Measurements from ENCODE around the gene CALCB. TPM values are rescaled to one million over a fixed set of nuclear protein-coding genes. Genes with fewer than 3 reads are reported as not detected.
"Not testable (repeated sequence)": the region's sequence is repeated elsewhere in the genome, so short reads cannot be mapped to it uniquely, and the experiment has no call there.

Gene CALCB
- total and polyA plus RNA-seq, 4 donors: 5.6 to 59.1 (median 42.1) TPM

- WGBS (ENCODE audit: insufficient coverage): 38% methylated on average over 1 of the region's 2 CpGs
- DNase-seq (ENCODE audit: low read depth in 4 of 6, low spot score in 6 of 6): no peak
- H3K36me3 ChIP-seq (ENCODE audit: control insufficient read depth, insufficient read depth, low read length): no peaks in the 10 kb centered on the region
Measured at GRCh38 chr11:15045891-15046290, 27.5 kb upstream of the CALCB start.

GRCh38 chr11:15046673-15047072 lies 26.7 kb upstream of the CALCB start:
- H3K27ac ChIP-seq (ENCODE audit: low read depth, low read length); H3K4me1 ChIP-seq (ENCODE audit: control insufficient read depth, insufficient read depth, low read length); H3K36me3 ChIP-seq (ENCODE audit: control insufficient read depth, insufficient read depth, low read length); H3K9me3 ChIP-seq (ENCODE audit: control insufficient read depth, insufficient read depth, low read length); DNase-seq (ENCODE audit: low read depth in 4 of 6, low spot score in 6 of 6); H3K27me3 ChIP-seq (ENCODE audit: control insufficient read depth, insufficient read depth, low read length); H3K4me3 ChIP-seq (ENCODE audit: low read depth, low read length): not testable (repeated sequence)
- no CpG with 5 or more reads among the region's 3 CpGs for WGBS (ENCODE audit: insufficient coverage)

More at GRCh38 chr11:15045891-15046290, 27.5 kb upstream of the CALCB start:
- Histone ChIP-seq H3K4me3 (ENCODE audit: low read depth, low read length) (no peak overlapping the region), H3K4me1 (ENCODE audit: control insufficient read depth, insufficient read depth, low read length) (no peaks in the 10 kb centered on the region), H3K9me3 (ENCODE audit: control insufficient read depth, insufficient read depth, low read length) (no peaks in the 10 kb centered on the region), H3K27me3 (ENCODE audit: control insufficient read depth, insufficient read depth, low read length) (no peaks in the 10 kb centered on the region), H3K27ac (ENCODE audit: low read depth, low read length) (no peak overlapping the region)

GRCh38 chr11:15048616-15049015 lies 24.8 kb upstream of the CALCB start:
- H3K9me3 ChIP-seq (ENCODE audit: control insufficient read depth, insufficient read depth, low read length): no peaks in the 10 kb centered on the region
- H3K27ac ChIP-seq (ENCODE audit: low read depth, low read length): no peak overlapping the region
- no peaks in the 10 kb centered on the region for H3K36me3 ChIP-seq (ENCODE audit: control insufficient read depth, insufficient read depth, low read length)
- no peaks in the 10 kb centered on the region for H3K27me3 ChIP-seq (ENCODE audit: control insufficient read depth, insufficient read depth, low read length)
- H3K4me1 ChIP-seq (ENCODE audit: control insufficient read depth, insufficient read depth, low read length): no peaks in the 10 kb centered on the region
- DNase-seq (ENCODE audit: low read depth in 4 of 6, low spot score in 6 of 6): no peak
- H3K4me3 ChIP-seq (ENCODE audit: low read depth, low read length): no peak overlapping the region

- Histone ChIP-seq H3K27me3 (ENCODE audit: control insufficient read depth, insufficient read depth, low read length) (no peaks in the 10 kb centered on the region), H3K27ac (ENCODE audit: low read depth, low read length) (no peak overlapping the region), H3K4me3 (ENCODE audit: low read depth, low read length) (no peak overlapping the region), H3K4me1 (ENCODE audit: control insufficient read depth, insufficient read depth, low read length) (no peaks in the 10 kb centered on the region), H3K36me3 (ENCODE audit: control insufficient read depth, insufficient read depth, low read length) (no peaks in the 10 kb centered on the region), H3K9me3 (ENCODE audit: control insufficient read depth, insufficient read depth, low read length) (no peaks in the 10 kb centered on the region)
- WGBS (ENCODE audit: insufficient coverage): 83% methylated on average over 1 of the region's 1 CpG
- DNase-seq (ENCODE audit: low read depth in 4 of 6, low spot score in 6 of 6): no peak
Measured at GRCh38 chr11:15053191-15053685, 20.2 kb upstream of the CALCB start.

- H3K4me3 ChIP-seq (ENCODE audit: low read depth, low read length): no peak overlapping the region
- no peak overlapping the region for H3K27ac ChIP-seq (ENCODE audit: low read depth, low read length)
- no peaks in the 10 kb centered on the region for H3K4me1 ChIP-seq (ENCODE audit: control insufficient read depth, insufficient read depth, low read length)
- H3K9me3 ChIP-seq (ENCODE audit: control insufficient read depth, insufficient read depth, low read length): no peaks in the 10 kb centered on the region
- H3K27me3 ChIP-seq (ENCODE audit: control insufficient read depth, insufficient read depth, low read length): no peaks in the 10 kb centered on the region
- no peak for DNase-seq (ENCODE audit: low read depth in 4 of 6, low spot score in 6 of 6)
- H3K36me3 ChIP-seq (ENCODE audit: control insufficient read depth, insufficient read depth, low read length): no peaks in the 10 kb centered on the region
- 88% methylated on average over 3 of the region's 3 CpGs for WGBS (ENCODE audit: insufficient coverage)
Measured at GRCh38 chr11:15055620-15056356, 17.6 kb upstream of the CALCB start.

- no peak for DNase-seq (ENCODE audit: low read depth in 4 of 6, low spot score in 6 of 6)
- Histone ChIP-seq H3K27ac (ENCODE audit: low read depth, low read length) (no peak overlapping the region), H3K27me3 (ENCODE audit: control insufficient read depth, insufficient read depth, low read length) (no peaks in the 10 kb centered on the region), H3K4me1 (ENCODE audit: control insufficient read depth, insufficient read depth, low read length) (no peaks in the 10 kb centered on the region), H3K4me3 (ENCODE audit: low read depth, low read length) (no peak overlapping the region), H3K9me3 (ENCODE audit: control insufficient read depth, insufficient read depth, low read length) (no peaks in the 10 kb centered on the region), H3K36me3 (ENCODE audit: control insufficient read depth, insufficient read depth, low read length) (no peaks in the 10 kb centered on the region)
- WGBS (ENCODE audit: insufficient coverage): no CpG with 5 or more reads among the region's 1 CpG
Measured at GRCh38 chr11:15057329-15057728, 16.1 kb upstream of the CALCB start.

GRCh38 chr11:15059132-15059915 lies 14.1 kb upstream of the CALCB start:
- Histone ChIP-seq H3K4me1 (ENCODE audit: control insufficient read depth, insufficient read depth, low read length) (peaks cover 3% of the 10 kb centered on the region), H3K36me3 (ENCODE audit: control insufficient read depth, insufficient read depth, low read length) (no peaks in the 10 kb centered on the region), H3K9me3 (ENCODE audit: control insufficient read depth, insufficient read depth, low read length) (no peaks in the 10 kb centered on the region), H3K27ac (ENCODE audit: low read depth, low read length) (no peak overlapping the region), H3K27me3 (ENCODE audit: control insufficient read depth, insufficient read depth, low read length) (no peaks in the 10 kb centered on the region), H3K4me3 (ENCODE audit: low read depth, low read length) (no peak overlapping the region)
- 70% methylated on average over 2 of the region's 2 CpGs for WGBS (ENCODE audit: insufficient coverage)
- no peak for DNase-seq (ENCODE audit: low read depth in 4 of 6, low spot score in 6 of 6)

GRCh38 chr11:15062599-15062998 lies 10.8 kb upstream of the CALCB start:
- Histone ChIP-seq H3K4me3 (ENCODE audit: low read depth, low read length) (no peak overlapping the region), H3K36me3 (ENCODE audit: control insufficient read depth, insufficient read depth, low read length) (no peaks in the 10 kb centered on the region), H3K27ac (ENCODE audit: low read depth, low read length) (no peak overlapping the region), H3K27me3 (ENCODE audit: control insufficient read depth, insufficient read depth, low read length) (no peaks in the 10 kb centered on the region), H3K9me3 (ENCODE audit: control insufficient read depth, insufficient read depth, low read length) (no peaks in the 10 kb centered on the region), H3K4me1 (ENCODE audit: control insufficient read depth, insufficient read depth, low read length) (peaks cover 3% of the 10 kb centered on the region)
- WGBS (ENCODE audit: insufficient coverage): 33% methylated on average over 8 of the region's 9 CpGs
- peak in 2 of 6 donors; percentile 6 to 79 for DNase-seq (ENCODE audit: low read depth in 4 of 6, low spot score in 6 of 6)

- Histone ChIP-seq H3K4me1 (ENCODE audit: control insufficient read depth, insufficient read depth, low read length) (peaks cover 24% of the 10 kb centered on the region), H3K27me3 (ENCODE audit: control insufficient read depth, insufficient read depth, low read length) (peaks cover 32% of the 10 kb centered on the region)
- DNase-seq (ENCODE audit: low read depth in 4 of 6, low spot score in 6 of 6); H3K36me3 ChIP-seq (ENCODE audit: control insufficient read depth, insufficient read depth, low read length); H3K27ac ChIP-seq (ENCODE audit: low read depth, low read length); H3K4me3 ChIP-seq (ENCODE audit: low read depth, low read length); H3K9me3 ChIP-seq (ENCODE audit: control insufficient read depth, insufficient read depth, low read length): not testable (repeated sequence)
- WGBS (ENCODE audit: insufficient coverage): 88% methylated on average over 3 of the region's 7 CpGs
Measured at GRCh38 chr11:15069751-15070150, 3.6 kb upstream of the CALCB start.

Data from spinal cord (tissue), 10 donors.